ENCODE data around the gene APOBEC3G. TPM values are rescaled to one million over a fixed set of nuclear protein-coding genes. Genes with fewer than 3 reads are reported as not detected.

The APOBEC3G gene
- total and polyA plus RNA-seq, 2 experiments from 2014 or later, result 2.1 to 3.3 TPM

DNA sequence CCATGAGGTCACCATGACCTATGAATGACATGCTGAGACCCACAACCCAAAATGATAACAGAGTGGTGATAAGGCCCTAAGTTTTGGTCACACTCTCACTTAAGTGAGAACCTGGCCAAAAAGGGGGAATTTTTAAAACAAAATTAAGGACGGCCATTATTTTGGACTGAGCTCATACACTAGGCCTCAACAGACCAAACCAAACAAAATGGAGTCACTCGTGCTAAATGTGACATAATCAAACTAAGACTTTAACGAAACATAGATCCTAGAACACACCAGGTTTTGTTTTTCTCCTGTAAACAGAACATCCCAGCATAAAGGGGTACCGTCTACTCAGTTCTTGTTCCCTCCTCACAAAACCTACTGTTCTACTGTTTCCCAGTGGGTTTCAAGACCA lies 31.4 kb downstream of the APOBEC3G start:
- TF ChIP-seq EZH2phosphoT487 (IDR thresholded peaks at IDR 0.05; ENCODE audit: unreplicated experiment), result no peak
- TF ChIP-seq STAT1 (IDR thresholded peaks at IDR 0.05; ENCODE audit: unreplicated experiment), result no peak
- TF ChIP-seq, protein P1, sequence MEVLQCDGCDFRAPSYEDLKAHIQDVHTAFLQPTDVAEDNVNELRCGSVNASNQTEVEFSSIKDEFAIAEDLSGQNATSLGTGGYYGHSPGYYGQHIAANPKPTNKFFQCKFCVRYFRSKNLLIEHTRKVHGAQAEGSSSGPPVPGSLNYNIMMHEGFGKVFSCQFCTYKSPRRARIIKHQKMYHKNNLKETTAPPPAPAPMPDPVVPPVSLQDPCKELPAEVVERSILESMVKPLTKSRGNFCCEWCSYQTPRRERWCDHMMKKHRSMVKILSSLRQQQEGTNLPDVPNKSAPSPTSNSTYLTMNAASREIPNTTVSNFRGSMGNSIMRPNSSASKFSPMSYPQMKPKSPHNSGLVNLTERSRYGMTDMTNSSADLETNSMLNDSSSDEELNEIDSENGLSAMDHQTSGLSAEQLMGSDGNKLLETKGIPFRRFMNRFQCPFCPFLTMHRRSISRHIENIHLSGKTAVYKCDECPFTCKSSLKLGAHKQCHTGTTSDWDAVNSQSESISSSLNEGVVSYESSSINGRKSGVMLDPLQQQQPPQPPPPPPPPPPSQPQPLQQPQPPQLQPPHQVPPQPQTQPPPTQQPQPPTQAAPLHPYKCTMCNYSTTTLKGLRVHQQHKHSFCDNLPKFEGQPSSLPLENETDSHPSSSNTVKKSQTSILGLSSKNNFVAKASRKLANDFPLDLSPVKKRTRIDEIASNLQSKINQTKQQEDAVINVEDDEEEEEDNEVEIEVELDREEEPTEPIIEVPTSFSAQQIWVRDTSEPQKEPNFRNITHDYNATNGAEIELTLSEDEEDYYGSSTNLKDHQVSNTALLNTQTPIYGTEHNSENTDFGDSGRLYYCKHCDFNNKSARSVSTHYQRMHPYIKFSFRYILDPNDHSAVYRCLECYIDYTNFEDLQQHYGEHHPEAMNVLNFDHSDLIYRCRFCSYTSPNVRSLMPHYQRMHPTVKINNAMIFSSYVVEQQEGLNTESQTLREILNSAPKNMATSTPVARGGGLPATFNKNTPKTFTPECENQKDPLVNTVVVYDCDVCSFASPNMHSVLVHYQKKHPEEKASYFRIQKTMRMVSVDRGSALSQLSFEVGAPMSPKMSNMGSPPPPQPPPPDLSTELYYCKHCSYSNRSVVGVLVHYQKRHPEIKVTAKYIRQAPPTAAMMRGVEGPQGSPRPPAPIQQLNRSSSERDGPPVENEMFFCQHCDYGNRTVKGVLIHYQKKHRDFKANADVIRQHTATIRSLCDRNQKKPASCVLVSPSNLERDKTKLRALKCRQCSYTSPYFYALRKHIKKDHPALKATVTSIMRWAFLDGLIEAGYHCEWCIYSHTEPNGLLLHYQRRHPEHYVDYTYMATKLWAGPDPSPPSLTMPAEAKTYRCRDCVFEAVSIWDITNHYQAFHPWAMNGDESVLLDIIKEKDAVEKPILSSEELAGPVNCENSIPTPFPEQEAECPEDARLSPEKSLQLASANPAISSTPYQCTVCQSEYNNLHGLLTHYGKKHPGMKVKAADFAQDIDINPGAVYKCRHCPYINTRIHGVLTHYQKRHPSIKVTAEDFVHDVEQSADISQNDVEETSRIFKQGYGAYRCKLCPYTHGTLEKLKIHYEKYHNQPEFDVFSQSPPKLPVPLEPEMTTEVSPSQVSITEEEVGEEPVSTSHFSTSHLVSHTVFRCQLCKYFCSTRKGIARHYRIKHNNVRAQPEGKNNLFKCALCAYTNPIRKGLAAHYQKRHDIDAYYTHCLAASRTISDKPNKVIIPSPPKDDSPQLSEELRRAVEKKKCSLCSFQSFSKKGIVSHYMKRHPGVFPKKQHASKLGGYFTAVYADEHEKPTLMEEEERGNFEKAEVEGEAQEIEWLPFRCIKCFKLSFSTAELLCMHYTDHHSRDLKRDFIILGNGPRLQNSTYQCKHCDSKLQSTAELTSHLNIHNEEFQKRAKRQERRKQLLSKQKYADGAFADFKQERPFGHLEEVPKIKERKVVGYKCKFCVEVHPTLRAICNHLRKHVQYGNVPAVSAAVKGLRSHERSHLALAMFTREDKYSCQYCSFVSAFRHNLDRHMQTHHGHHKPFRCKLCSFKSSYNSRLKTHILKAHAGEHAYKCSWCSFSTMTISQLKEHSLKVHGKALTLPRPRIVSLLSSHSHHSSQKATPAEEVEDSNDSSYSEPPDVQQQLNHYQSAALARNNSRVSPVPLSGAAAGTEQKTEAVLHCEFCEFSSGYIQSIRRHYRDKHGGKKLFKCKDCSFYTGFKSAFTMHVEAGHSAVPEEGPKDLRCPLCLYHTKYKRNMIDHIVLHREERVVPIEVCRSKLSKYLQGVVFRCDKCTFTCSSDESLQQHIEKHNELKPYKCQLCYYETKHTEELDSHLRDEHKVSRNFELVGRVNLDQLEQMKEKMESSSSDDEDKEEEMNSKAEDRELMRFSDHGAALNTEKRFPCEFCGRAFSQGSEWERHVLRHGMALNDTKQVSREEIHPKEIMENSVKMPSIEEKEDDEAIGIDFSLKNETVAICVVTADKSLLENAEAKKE (CRISPR knock-in tag; IDR thresholded peaks at IDR 0.05), result no peak
- no peak for TF ChIP-seq NANOG (IDR thresholded peaks at IDR 0.05; ENCODE audit: borderline replicate concordance)
- no peak for TF ChIP-seq CREB1 (CRISPR knock-in tag; IDR thresholded peaks at IDR 0.05; ENCODE audit: low read depth)
- TF ChIP-seq POLR2AphosphoS5 (IDR thresholded peaks at IDR 0.05; ENCODE audit: low read depth), result no peak
- Histone ChIP-seq H3F3A (replicated peaks; ENCODE audit: low read depth) (no peaks in the 10 kb centered on the region), H2AFZ (no peak overlapping the region), H4K20me1 (replicated peaks; ENCODE audit: insufficient read depth) (no peaks in the 10 kb centered on the region), H3K4me1 (ENCODE audit: insufficient read depth) (peaks cover 5% of the 10 kb centered on the region), H3K79me2 (replicated peaks; ENCODE audit: insufficient read depth) (no peaks in the 10 kb centered on the region), H3K36me3 (ENCODE audit: insufficient read depth) (no peaks in the 10 kb centered on the region), H3K27ac (ENCODE audit: low read depth) (no peak overlapping the region), H3K4me3 (no peak overlapping the region), H3K27me3 (ENCODE audit: insufficient read depth) (peaks cover 6% of the 10 kb centered on the region), H3K9me2 (ENCODE audit: insufficient read depth) (no peaks in the 10 kb centered on the region), H3K4me2 (no peak overlapping the region)
- Mint-ChIP-seq H3K4me3 (no peak overlapping the region; the same call in 2 of the 3 replicates), H3K9me3 (no peaks in the 10 kb centered on the region), H3K4me1 (peaks cover 10% of the 10 kb centered on the region), H3K27me3 (ENCODE audit: insufficient read depth, low read depth, poor library complexity) (no peaks in the 10 kb centered on the region), H3K27ac (no peak overlapping the region), H3K36me3 (ENCODE audit: low read depth) (no peaks in the 10 kb centered on the region)
- ATAC-seq (no peak), DNase-seq (ENCODE audit: low spot score) (no peak)

DNA sequence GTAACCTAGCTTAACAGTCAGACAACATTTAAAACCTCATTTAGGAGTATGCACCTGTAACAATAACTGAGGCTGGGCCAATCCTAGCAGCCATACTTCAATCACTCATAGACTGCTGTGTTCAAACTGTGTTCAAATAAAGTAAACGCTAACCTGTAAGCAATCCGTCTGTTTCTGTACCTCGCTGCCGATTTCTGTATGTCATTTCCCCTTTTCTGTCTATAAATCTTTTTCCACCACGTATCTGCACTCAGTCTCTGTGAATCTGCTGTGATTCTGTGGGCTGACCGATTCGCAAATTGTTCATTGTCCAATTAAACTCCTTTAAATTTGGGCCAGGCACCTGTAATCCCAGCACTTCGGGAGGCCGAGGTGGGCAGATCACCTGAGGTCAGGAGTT lies 32.3 kb downstream of the APOBEC3G start:
- no peak for ATAC-seq
- TF ChIP-seq ZNF331 (CRISPR knock-in tag; IDR thresholded peaks at IDR 0.05; ENCODE audit: low read depth), result no peak
- TF ChIP-seq EZH2phosphoT487 (IDR thresholded peaks at IDR 0.05; ENCODE audit: unreplicated experiment), result no peak
- TF ChIP-seq JUNB (IDR thresholded peaks at IDR 0.05; ENCODE audit: unreplicated experiment), result no peak
- TF ChIP-seq, protein P2, sequence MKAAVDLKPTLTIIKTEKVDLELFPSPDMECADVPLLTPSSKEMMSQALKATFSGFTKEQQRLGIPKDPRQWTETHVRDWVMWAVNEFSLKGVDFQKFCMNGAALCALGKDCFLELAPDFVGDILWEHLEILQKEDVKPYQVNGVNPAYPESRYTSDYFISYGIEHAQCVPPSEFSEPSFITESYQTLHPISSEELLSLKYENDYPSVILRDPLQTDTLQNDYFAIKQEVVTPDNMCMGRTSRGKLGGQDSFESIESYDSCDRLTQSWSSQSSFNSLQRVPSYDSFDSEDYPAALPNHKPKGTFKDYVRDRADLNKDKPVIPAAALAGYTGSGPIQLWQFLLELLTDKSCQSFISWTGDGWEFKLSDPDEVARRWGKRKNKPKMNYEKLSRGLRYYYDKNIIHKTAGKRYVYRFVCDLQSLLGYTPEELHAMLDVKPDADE (IDR thresholded peaks at IDR 0.05), result no peak
- no peak for TF ChIP-seq STAT1 (IDR thresholded peaks at IDR 0.05; ENCODE audit: unreplicated experiment)

More for the DNA sequence above, 32.3 kb downstream of the APOBEC3G start:
- H3K4me3 ChIP-seq, result no peak overlapping the region
- H3K36me3 Mint-ChIP-seq (ENCODE audit: low read depth), result no peaks in the 10 kb centered on the region
- H3K4me1 ChIP-seq (ENCODE audit: insufficient read depth), result peaks cover 5% of the 10 kb centered on the region
- H3K36me3 ChIP-seq (ENCODE audit: insufficient read depth), result no peaks in the 10 kb centered on the region
- H3K4me1 Mint-ChIP-seq, result peaks cover 16% of the 10 kb centered on the region
- H3K4me3 Mint-ChIP-seq, result no peak overlapping the region
- H3K79me2 ChIP-seq (replicated peaks; ENCODE audit: insufficient read depth), result no peaks in the 10 kb centered on the region
- H3K9me2 ChIP-seq (ENCODE audit: insufficient read depth), result no peaks in the 10 kb centered on the region
- no peak overlapping the region for H3K27ac ChIP-seq (ENCODE audit: low read depth)
- H3K27me3 ChIP-seq (ENCODE audit: insufficient read depth), result peaks cover 7% of the 10 kb centered on the region
- DNase-seq (ENCODE audit: low spot score), result no peak
- H3K9me3 Mint-ChIP-seq, result no peaks in the 10 kb centered on the region
- no peaks in the 10 kb centered on the region for H3F3A ChIP-seq (replicated peaks; ENCODE audit: low read depth)
- H3K27ac Mint-ChIP-seq, result no peak overlapping the region
- no peak overlapping the region for H3K4me2 ChIP-seq
- no peaks in the 10 kb centered on the region for H3K27me3 Mint-ChIP-seq (ENCODE audit: insufficient read depth, low read depth, poor library complexity)
- no peak overlapping the region for H2AFZ ChIP-seq
- no peaks in the 10 kb centered on the region for H4K20me1 ChIP-seq (replicated peaks; ENCODE audit: insufficient read depth)
